Activated naive CD4-positive, alpha-beta T cell treated with anti-CD3 and anti-CD28 coated beads, Interleukin-2, amount 50 U/mL, for 72 hours (primary cell): Measurements from ENCODE around the gene SYT6. TPM values are rescaled to one million over a fixed set of nuclear protein-coding genes. Genes with fewer than 3 reads are reported as not detected.

Source experiments
- ATAC-seq, 2 donors: fragments of 150-1000 bp; cut with Tn5 transposase; 2 replicates each; pipeline ENCODE4 v1.10.0; 2021; ENCODE audit warnings: mild to moderate bottlenecking in 2 of 2, moderate library complexity in 2 of 2
- DNase-seq, 2 donors: peaks; one replicate each; pipeline ENCODE4 v3.0.0; 2021 to 2022; ENCODE audit warnings: low spot score in 2 of 2
- H3K27ac Mint-ChIP-seq, 2 donors: one replicate each; pipeline ENCODE4 v1.8.0; 2022; ENCODE audit warnings: mild to moderate bottlenecking in 2 of 2, mixed read lengths in 2 of 2
- H3K36me3 Mint-ChIP-seq, 2 donors: one replicate each; pipeline ENCODE4 v1.8.0; 2022; ENCODE audit warnings: mixed read lengths in 2 of 2
- H3K9me3 Mint-ChIP-seq, 2 donors: one replicate each; pipeline ENCODE4 v1.8.0; 2022; ENCODE audit warnings: mixed read lengths in 2 of 2
- total RNA-seq, 2 donors: library from RNA; stranded (reverse); gene quantifications; one replicate each; pipeline ENCODE4 v1.2.3, GENCODE V29; 2022

The SYT6 gene
- total RNA-seq, 2 donors from 2014 or later = 0.11 TPM; not detected in 1

GRCh38 chr1:114159941-114160340 is 6.3 kb upstream of the SYT6 start:
- DNase-seq = no peak

GRCh38 chr1:114157275-114157660 is 3.6 kb upstream of the SYT6 start:
- DNase-seq (no peak), ATAC-seq (no peak)
- Mint-ChIP-seq H3K9me3 (no peaks in the 10 kb centered on the region), H3K27ac (no peak overlapping the region), H3K36me3 (peaks cover 0 to 9% of the 10 kb centered on the region in 2 donors)

More at GRCh38 chr1:114159941-114160340, 6.3 kb upstream of the SYT6 start:
- H3K27ac Mint-ChIP-seq = no peak overlapping the region
- ATAC-seq = no peak
- no peaks in the 10 kb centered on the region for H3K36me3 Mint-ChIP-seq
- no peaks in the 10 kb centered on the region for H3K9me3 Mint-ChIP-seq

- H3K9me3 Mint-ChIP-seq = no peaks in the 10 kb centered on the region
- DNase-seq = no peak
- H3K27ac Mint-ChIP-seq = no peak overlapping the region
Measured at GRCh38 chr1:114156538-114157274, 3.0 kb upstream of the SYT6 start.

GRCh38 chr1:114155706-114156105 is 2.0 kb upstream of the SYT6 start:
- ATAC-seq = no peak
- no peak overlapping the region for H3K27ac Mint-ChIP-seq
- H3K9me3 Mint-ChIP-seq = no peaks in the 10 kb centered on the region
- no peak for DNase-seq
- H3K36me3 Mint-ChIP-seq = peaks cover 0 to 9% of the 10 kb centered on the region in 2 donors

More at GRCh38 chr1:114156538-114157274, 3.0 kb upstream of the SYT6 start:
- ATAC-seq = no peak
- peaks cover 0 to 9% of the 10 kb centered on the region in 2 donors for H3K36me3 Mint-ChIP-seq

GRCh38 chr1:114154963-114155322 is 1.3 kb upstream of the SYT6 start:
- Mint-ChIP-seq H3K9me3 (no peaks in the 10 kb centered on the region), H3K36me3 (peaks cover 0 to 9% of the 10 kb centered on the region in 2 donors), H3K27ac (no peak overlapping the region)
- ATAC-seq = peak; percentile 12 to 36
- DNase-seq = peak in 1 of 2 donors; percentile 15

- DNase-seq (peak in 1 of 2 donors; percentile 15), ATAC-seq (peak in 1 of 2 donors; percentile 29)
- Mint-ChIP-seq H3K27ac (no peak overlapping the region), H3K9me3 (no peaks in the 10 kb centered on the region), H3K36me3 (peaks cover 0 to 9% of the 10 kb centered on the region in 2 donors)
Measured at GRCh38 chr1:114154146-114154962, 685 bp upstream of the SYT6 start.

- Mint-ChIP-seq H3K27ac (no peak overlapping the region), H3K9me3 (no peaks in the 10 kb centered on the region), H3K36me3 (peaks cover 0 to 9% of the 10 kb centered on the region in 2 donors)
- peak in 1 of 2 donors; percentile 31 for DNase-seq
- ATAC-seq = peak; percentile 45 to 47
Measured at GRCh38 chr1:114152508-114153260, 985 bp downstream of the SYT6 start.

GRCh38 chr1:114152089-114152507 is 1.6 kb downstream of the SYT6 start:
- Mint-ChIP-seq H3K27ac (no peak overlapping the region), H3K36me3 (peaks cover 0 to 9% of the 10 kb centered on the region in 2 donors), H3K9me3 (no peaks in the 10 kb centered on the region)
- ATAC-seq (no peak), DNase-seq (no peak)

GRCh38 chr1:114150016-114150415 is 3.7 kb downstream of the SYT6 start:
- Mint-ChIP-seq H3K36me3 (peaks cover 0 to 9% of the 10 kb centered on the region in 2 donors), H3K27ac (no peak overlapping the region), H3K9me3 (no peaks in the 10 kb centered on the region)
- DNase-seq = no peak
- peak in 1 of 2 donors; percentile 26 for ATAC-seq

- DNase-seq (no peak), ATAC-seq (no peak)
- Mint-ChIP-seq H3K9me3 (no peaks in the 10 kb centered on the region), H3K27ac (no peak overlapping the region), H3K36me3 (peaks cover 0 to 4% of the 10 kb centered on the region in 2 donors)
Measured at GRCh38 chr1:114149211-114149610, 4.5 kb downstream of the SYT6 start.

GRCh38 chr1:114145504-114146151 is 8.0 kb downstream of the SYT6 start:
- no peak for ATAC-seq
- Mint-ChIP-seq H3K36me3 (no peaks in the 10 kb centered on the region), H3K9me3 (no peaks in the 10 kb centered on the region), H3K27ac (no peak overlapping the region)
- DNase-seq = no peak

GRCh38 chr1:114144016-114144415 is 9.7 kb downstream of the SYT6 start:
- H3K36me3 Mint-ChIP-seq = no peaks in the 10 kb centered on the region
- ATAC-seq = no peak
- no peak overlapping the region for H3K27ac Mint-ChIP-seq
- no peaks in the 10 kb centered on the region for H3K9me3 Mint-ChIP-seq
- DNase-seq = no peak

GRCh38 chr1:114139540-114139939 is 14.1 kb downstream of the SYT6 start:
- ATAC-seq = no peak
- H3K36me3 Mint-ChIP-seq = no peaks in the 10 kb centered on the region
- H3K9me3 Mint-ChIP-seq = no peaks in the 10 kb centered on the region
- H3K27ac Mint-ChIP-seq = no peak overlapping the region
- DNase-seq = no peak

GRCh38 chr1:114137497-114137896 is 16.2 kb downstream of the SYT6 start:
- DNase-seq = no peak
- Mint-ChIP-seq H3K27ac (no peak overlapping the region), H3K36me3 (no peaks in the 10 kb centered on the region), H3K9me3 (no peaks in the 10 kb centered on the region)
- no peak for ATAC-seq

- H3K36me3 Mint-ChIP-seq = no peaks in the 10 kb centered on the region
- ATAC-seq (no peak), DNase-seq (no peak)
- no peaks in the 10 kb centered on the region for H3K9me3 Mint-ChIP-seq
- H3K27ac Mint-ChIP-seq = no peak overlapping the region
Measured at GRCh38 chr1:114135786-114136185, 17.9 kb downstream of the SYT6 start.

GRCh38 chr1:114134518-114134917 is 19.2 kb downstream of the SYT6 start:
- Mint-ChIP-seq H3K36me3 (no peaks in the 10 kb centered on the region), H3K9me3 (peaks cover 0 to 6% of the 10 kb centered on the region in 2 donors), H3K27ac (peak overlapping the region in 1 of 2 donors; percentile 57)
- ATAC-seq = no peak
- DNase-seq = no peak
